Left lung (tissue), 10 donors: ENCODE data around the gene ETFB. TPM values are rescaled to one million over a fixed set of nuclear protein-coding genes. Genes with fewer than 3 reads are reported as not detected.

Experiments used
- ATAC-seq: fragments of 200-7000 bp; cut with Tn5 transposase; one replicate; pipeline ENCODE4 v1.9.1; 2020; ENCODE audit warnings: moderate library complexity
- DNase-seq, 4 donors: peaks; one replicate each; pipeline ENCODE4 v3.0.0-alpha.2; 2013 to 2020
- H3K27ac ChIP-seq, 2 donors: fragments of 200-600 bp; sonication (generic) in 1 of 2; one replicate each; pipeline versions ENCODE4 v1.5.0 to v1.8.0; 2020 to 2021
- H3K27me3 ChIP-seq, 2 donors: fragments of 200-600 bp; sonication (generic) in 1 of 2; one replicate each; pipeline versions ENCODE4 v1.5.0 to v1.8.0; 2020 to 2021
- H3K36me3 ChIP-seq, 2 donors: fragments of 200-600 bp; sonication (generic) in 1 of 2; one replicate each; pipeline versions ENCODE4 v1.5.0 to v1.8.0; 2020 to 2021
- H3K4me1 ChIP-seq, 2 donors: fragments of 200-600 bp; one replicate each; pipeline ENCODE4 v1.8.0; 2021
- H3K4me3 ChIP-seq, 2 donors: fragments of 200-600 bp; sonication (generic) in 1 of 2; one replicate each; pipeline versions ENCODE4 v1.5.0 to v1.8.0; 2020 to 2021; ENCODE audit warnings: mild to moderate bottlenecking in 1 of 2
- H3K9me3 ChIP-seq, 2 donors: fragments of 200-600 bp; sonication (generic) in 1 of 2; one replicate each; pipeline versions ENCODE4 v1.5.0 to v1.8.0; 2020 to 2021
- intact Hi-C, 2 donors: fragments of 100-400 bp; cut with DNase I; formaldehyde crosslinking; loops; one replicate each; pipeline versions ENCODE4 v1.11.2 to v1.14.2; 2022
- polyA plus RNA-seq, 6 donors: library from polyadenylated mRNA; unstranded; fragments of 120-200 nt; gene quantifications; one replicate each; pipeline ENCODE4 v1.2.1, GENCODE V29; 2013; ENCODE audit not compliant: insufficient read length in 6 of 6
- total RNA-seq, 2 donors: library from RNA; stranded (reverse); fragmentation: NEBNext Ultra II Directional; extraction: Animal tissue kit (Norgen Biotek cat#: 25700); gene quantifications; one replicate each; pipeline ENCODE4 v1.2.1, GENCODE V29; 2021
- TF ChIP-seq, protein P1 (sequence below), 2 donors: fragments of 200-600 bp; sonication (generic) in 1 of 2; IDR thresholded peaks; one replicate each; pipeline versions ENCODE4 v1.5.0 to v1.8.0; 2021; ENCODE audit warnings: antibody characterized with exemption in 2 of 2
- donor health status: DM: no; HTN: yes; CAD: no.
- donor health status: DM: no; HTN: no; CAD: no.

ETFB gene
- total and polyA plus RNA-seq, 8 donors = 41.5 to 89.6 (median 47.9) TPM

GRCh38 chr19:51368366-51369282 is 2.4 kb upstream of the ETFB start, which contains the start of gene CLDND2:
Gene CLDND2, minus strand, starts transcription at chr19:51369003. Its CDS starts 426 bp downstream, at chr19:51368577.
- H3K9me3 ChIP-seq = no peaks in the 10 kb centered on the region
- TF ChIP-seq, protein P1, sequence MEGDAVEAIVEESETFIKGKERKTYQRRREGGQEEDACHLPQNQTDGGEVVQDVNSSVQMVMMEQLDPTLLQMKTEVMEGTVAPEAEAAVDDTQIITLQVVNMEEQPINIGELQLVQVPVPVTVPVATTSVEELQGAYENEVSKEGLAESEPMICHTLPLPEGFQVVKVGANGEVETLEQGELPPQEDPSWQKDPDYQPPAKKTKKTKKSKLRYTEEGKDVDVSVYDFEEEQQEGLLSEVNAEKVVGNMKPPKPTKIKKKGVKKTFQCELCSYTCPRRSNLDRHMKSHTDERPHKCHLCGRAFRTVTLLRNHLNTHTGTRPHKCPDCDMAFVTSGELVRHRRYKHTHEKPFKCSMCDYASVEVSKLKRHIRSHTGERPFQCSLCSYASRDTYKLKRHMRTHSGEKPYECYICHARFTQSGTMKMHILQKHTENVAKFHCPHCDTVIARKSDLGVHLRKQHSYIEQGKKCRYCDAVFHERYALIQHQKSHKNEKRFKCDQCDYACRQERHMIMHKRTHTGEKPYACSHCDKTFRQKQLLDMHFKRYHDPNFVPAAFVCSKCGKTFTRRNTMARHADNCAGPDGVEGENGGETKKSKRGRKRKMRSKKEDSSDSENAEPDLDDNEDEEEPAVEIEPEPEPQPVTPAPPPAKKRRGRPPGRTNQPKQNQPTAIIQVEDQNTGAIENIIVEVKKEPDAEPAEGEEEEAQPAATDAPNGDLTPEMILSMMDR (IDR thresholded peaks at IDR 0.05) = no peak
- H3K27me3 ChIP-seq = no peaks in the 10 kb centered on the region
- intact Hi-C loops = no loop called here
- peak within 1 kb of the TSS; percentile 72 to 95 for H3K27ac ChIP-seq
- no peak for DNase-seq
- H3K36me3 ChIP-seq = no peaks in the 10 kb centered on the region
- no peak for ATAC-seq
- H3K4me3 ChIP-seq = peak within 1 kb of the TSS; percentile 52 to 65
- peaks cover 0 to 63% of the 10 kb centered on the region in 2 donors for H3K4me1 ChIP-seq

GRCh38 chr19:51367565-51368365 is 1.6 kb upstream of the ETFB start:
- intact Hi-C loops = no loop called here
- H3K4me1 ChIP-seq = peaks cover 0 to 65% of the 10 kb centered on the region in 2 donors
- H3K9me3 ChIP-seq = no peaks in the 10 kb centered on the region
- no peaks in the 10 kb centered on the region for H3K36me3 ChIP-seq
- DNase-seq = peak; percentile 98 to 100 (median 100)
- TF ChIP-seq, protein P1 (IDR thresholded peaks at IDR 0.05) = no peak
- ATAC-seq = peak; percentile 89
- peak overlapping the region; percentile 95 for H3K27ac ChIP-seq
- no peaks in the 10 kb centered on the region for H3K27me3 ChIP-seq
- peak overlapping the region; percentile 52 to 65 for H3K4me3 ChIP-seq

DNA sequence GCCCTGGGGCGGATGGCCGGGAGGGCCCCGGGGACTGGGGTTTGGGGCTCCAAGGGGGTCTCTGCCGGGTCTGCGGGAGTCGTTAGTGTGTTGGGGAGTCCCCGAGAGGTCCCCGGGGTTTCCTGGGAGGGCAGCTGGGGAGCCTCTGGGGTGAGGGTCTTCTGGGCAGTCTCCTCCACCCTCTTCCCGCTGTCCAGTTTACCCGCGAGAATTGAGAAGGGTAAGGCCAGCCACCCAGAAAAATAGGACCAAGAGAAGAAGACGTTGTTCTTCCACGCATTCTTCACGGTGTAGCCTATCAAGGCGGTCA is 1.0 kb upstream of the ETFB start:
- H3K27ac ChIP-seq = peak overlapping the region; percentile 95
- peak overlapping the region; percentile 52 to 65 for H3K4me3 ChIP-seq
- no peaks in the 10 kb centered on the region for H3K36me3 ChIP-seq
- DNase-seq (peak in 1 of 4 donors; percentile 90), ATAC-seq (peak; percentile 0)
- no peaks in the 10 kb centered on the region for H3K9me3 ChIP-seq
- H3K4me1 ChIP-seq = peaks cover 0 to 65% of the 10 kb centered on the region in 2 donors
- TF ChIP-seq, protein P1 (IDR thresholded peaks at IDR 0.05) = no peak
- no peaks in the 10 kb centered on the region for H3K27me3 ChIP-seq
- intact Hi-C loops = no loop called here

DNA sequence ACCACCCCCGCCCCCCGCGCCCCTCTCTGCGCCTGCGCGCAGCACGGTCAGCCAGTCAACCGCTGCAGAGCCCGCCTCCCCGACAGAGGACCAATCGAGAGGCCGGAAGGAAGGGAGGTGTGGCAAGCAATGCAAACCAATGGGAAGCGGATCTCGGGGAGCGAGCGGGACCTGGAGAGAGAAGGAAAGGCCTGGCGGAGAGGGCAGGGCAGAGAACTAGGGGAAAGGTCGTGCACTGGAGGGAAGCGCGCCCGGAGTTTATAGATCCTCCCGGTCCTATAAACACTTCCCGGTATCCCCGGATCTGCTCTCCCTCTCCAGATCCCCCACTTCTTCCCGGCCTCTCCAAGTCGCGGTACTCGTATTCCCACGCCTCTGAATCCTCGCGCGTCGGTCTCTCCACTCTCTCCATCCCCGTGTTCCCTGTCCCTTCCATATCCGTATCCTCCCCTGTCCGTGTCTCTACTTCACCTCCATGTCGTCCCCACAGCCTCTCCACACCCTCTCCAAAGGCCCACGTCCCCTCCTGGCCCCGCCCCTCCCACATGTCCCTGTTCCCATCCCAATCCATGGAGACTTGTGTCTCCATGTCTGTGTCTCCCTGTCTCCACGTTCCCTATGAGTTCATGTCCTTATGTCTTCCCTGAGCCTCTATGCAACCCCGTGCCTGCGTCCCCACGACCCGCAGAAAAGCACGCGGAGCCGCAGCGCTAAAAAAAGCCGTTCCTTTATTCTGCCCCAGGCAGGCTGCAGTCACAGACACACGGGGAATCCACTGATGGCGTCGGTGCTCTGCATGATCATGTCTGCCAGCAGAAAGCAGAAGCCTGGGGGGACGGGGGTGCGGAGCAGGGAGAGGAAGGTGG is 434 bp upstream of the ETFB start:
- Histone ChIP-seq H3K27ac (peak overlapping the region; percentile 95), H3K36me3 (no peaks in the 10 kb centered on the region), H3K27me3 (no peaks in the 10 kb centered on the region), H3K4me3 (peak overlapping the region; percentile 52 to 65), H3K4me1 (peaks cover 0 to 60% of the 10 kb centered on the region in 2 donors), H3K9me3 (no peaks in the 10 kb centered on the region)
- TF ChIP-seq, protein P1 (IDR thresholded peaks at IDR 0.05) = no peak
- peak; percentile 78 for ATAC-seq
- peak; percentile 96 to 99 (median 98) for DNase-seq
- intact Hi-C loops = no loop called here
